Jurkat, Clone E6-1 (cell line): ENCODE measurements around the gene RNASEH2B.

Source experiments
- DNase-seq: peaks from one replicate; pipeline ENCODE4 v3.0.0-alpha.2; 2011; ENCODE audit warnings: low read depth, low spot score
- H3K4me3 ChIP-seq: 2 replicates; pipeline ENCODE4 v1.5.1; 2011; ENCODE audit warnings: mild to moderate bottlenecking, low read length, control low read depth, moderate library complexity

The RNASEH2B gene

DNA sequence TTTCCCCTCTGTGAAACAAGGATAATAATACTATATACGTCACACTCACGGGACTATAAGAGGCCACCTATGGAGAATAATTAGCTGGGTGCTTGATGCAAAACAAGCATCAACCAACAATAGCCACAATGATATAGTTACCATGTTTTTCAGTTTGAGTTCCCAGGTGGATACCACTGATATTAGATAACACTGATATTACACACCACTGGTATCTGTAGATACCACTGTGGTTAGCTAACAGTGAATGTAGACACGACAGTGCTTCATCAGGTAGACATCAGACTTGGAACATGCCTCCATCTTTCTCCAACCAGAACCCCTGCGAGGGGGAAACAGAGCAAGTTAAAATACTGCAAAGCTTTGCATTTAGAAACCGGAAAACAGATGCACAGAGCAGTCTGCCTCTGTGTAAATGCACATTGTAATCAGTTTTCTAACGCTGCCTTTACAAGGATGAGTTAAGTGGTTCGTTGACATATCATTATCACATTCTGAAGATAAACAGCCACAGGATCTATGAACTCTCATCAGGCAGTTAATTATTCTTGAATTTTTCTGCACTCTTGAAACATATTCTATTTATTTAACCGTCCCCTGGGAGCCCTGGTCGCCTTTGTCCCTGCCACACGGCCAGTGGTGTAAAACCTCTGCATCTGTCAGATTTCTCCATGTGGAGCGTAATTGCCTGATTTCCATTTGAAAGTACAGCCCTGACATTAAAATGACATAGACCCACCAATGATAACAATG, 80.7 kb downstream of the RNASEH2B start:
- no peak overlapping the region for H3K4me3 ChIP-seq
- peak; percentile 32 for DNase-seq

DNA sequence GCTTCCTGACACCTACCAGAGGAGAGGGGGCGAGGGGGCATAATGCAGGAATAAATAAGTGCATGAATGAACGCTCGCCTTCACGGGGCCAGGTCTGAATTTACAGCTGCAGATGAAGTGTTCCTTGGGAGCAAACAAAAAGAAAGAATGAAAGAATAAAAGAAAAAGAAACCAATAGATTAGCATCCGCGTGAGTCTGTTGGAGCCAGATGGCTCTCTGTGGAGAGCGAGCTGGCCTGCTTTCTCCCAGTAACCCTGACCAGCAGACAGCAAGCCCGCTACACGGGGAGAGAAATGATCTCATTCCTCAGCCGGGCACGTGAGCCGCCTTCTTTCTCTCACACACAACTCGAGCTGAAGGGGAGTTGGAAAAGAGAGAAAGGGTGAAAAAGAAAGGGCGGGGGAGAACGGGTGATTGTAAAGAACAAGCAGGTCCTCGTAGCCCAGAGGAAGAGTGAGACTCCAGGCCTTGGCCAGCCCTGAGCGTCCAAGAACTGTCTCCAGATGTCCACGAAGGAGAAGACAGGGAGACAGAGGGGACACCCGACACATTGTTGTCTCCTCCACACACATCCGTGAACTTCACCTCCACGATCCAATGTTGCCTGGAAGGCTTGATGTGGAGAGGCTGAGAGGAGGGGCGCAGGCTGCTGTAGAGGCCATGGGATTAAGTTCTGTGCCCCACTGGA, 81.4 kb downstream of the RNASEH2B start:
- no peak overlapping the region; the same call in 1 of the 2 replicates for H3K4me3 ChIP-seq
- DNase-seq = no peak

DNA sequence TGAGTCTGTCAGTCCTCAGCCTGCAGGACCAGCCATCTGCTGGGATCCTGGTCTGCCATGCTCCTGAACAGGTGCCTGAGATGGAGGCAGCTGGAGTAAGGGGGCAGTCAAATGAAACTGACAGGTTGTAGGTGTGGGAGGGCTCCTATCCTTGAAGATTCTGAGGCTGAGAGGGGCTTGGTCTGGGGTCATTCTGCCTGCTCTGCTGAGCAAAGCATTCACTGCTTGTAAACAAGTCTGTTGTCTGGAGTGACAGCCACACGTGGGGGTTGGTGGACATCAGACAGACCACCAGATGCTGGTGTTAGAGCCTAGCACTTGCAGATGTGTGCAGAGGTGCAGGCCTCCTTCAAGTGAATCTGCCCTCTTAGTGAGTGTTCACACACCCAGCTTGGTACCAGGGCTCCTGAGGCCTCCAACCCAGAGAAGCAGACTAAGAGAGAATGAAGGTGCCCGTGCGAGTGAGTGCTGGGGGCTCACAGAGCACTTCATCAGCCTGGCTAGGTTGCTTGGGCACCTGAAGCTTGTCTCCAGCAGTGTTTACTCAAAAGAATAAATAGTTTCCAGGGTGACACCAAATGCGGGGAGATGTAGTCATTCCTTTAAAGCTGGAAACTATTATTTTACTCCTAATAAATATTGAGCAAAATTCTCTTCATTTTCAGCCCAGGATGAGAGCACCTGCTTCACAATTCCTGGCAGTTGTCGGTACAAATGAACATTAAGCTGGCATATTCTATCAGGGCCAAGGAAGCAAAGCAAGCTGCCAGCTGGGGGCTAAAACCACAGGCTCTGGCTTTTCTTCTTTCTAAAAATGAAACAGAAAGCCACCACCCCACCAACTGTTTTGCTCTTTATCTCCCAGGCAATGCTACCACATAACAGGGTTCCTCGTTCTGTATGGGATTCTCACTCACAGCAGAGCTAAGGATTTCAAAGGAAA, 82.3 kb downstream of the RNASEH2B start:
- H3K4me3 ChIP-seq = peak overlapping the region; percentile 19
- DNase-seq = peak; percentile 94

DNA sequence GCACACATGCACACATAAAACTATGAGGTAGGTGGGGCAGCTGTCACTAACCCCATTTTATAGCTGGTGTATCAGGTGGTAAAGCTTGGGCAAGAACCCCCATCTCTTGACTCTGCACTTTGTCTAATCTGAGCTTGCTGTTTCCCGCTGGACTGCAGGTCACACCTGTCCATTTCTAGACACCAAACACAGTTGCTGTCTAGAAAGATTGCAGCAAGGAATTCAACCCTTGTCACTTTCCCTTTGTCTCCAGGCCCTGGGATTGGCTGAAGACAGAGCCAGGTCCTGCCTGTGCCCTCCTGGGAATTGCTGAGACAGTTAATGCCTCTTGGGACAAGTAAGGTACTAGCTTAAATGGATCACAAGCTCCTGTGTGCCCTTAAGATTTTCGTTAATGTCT, 83.8 kb downstream of the RNASEH2B start:
- no peak overlapping the region for H3K4me3 ChIP-seq
- DNase-seq = no peak

DNA sequence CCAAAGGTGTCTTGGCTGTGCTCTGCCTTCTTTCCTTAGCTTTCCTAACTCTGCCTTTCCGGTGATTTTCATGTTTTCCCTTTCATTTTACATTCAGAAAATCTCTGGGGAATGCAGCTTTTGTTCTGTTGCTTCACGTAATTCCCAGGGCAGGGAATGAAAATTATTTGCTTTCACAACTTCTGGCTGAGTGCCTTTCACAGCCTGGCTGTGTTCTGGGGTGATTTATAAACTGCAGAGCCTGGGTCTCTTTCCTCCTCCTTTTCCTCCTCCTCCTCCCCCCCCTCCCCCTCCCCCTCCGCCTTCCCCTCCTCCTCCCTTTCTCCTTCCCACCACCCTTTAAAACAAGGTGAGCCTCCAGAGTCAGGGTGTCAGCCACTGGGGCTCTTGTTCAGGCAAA, 84.3 kb downstream of the RNASEH2B start:
- no peak overlapping the region for H3K4me3 ChIP-seq
- no peak for DNase-seq

DNA sequence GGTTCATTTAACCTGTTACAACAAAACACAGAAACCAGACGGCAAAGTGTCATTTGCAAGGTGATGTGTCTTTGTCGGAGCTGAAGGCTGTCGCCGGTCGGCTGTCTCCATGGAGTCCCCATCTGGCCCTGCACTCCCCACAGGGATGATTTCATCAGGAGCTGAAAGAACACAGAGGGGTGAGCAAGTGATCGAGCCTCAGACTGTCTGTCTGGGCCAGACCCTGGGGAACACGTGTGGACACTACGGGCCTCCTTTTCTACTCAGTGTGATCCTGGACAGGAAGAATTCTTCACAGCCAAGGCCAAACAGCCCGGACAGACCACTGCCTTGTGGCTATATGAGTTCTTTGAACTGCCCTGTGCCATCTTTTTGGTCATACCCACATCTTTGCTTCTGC, 85.1 kb downstream of the RNASEH2B start:
- DNase-seq = no peak
- H3K4me3 ChIP-seq = no peak overlapping the region

DNA sequence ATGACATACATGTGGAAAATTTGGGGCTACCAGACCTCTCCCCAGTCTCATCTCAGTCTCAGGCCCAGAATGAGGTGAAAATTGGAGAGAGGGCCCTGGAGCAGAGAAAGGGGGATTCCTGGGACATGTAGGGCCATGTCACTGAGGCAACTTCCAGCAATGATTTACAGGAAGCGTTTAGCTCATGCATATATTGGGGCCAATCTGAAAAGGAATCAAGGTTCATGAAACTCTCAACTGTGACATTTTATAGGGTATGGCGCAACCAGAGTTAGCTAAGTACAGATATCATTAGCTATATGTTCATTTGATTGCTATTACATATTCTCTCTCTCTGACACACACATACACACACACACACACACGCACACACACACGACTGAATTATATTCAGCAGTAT, 86.3 kb downstream of the RNASEH2B start:
- H3K4me3 ChIP-seq = no peak overlapping the region
- no peak for DNase-seq

DNA sequence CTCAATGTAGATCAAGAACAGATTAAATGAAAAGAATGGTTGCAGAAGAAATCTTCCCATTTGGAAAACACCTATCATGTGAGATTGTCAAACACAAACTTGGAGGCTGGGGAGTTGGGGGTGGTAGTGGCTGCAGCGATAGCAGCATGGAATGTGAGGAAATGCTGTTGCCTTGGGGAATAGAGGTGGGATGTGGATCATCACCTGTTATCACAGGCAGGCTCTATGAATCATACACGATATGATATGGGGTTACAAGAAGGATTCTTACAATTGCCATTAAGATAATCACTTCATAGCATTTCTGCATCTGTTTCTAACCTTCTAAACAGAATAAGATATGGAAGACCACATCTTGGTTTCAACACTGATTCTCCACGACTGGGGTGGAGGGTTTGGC, 88.7 kb downstream of the RNASEH2B start:
- DNase-seq = no peak
- no peak overlapping the region for H3K4me3 ChIP-seq

DNA sequence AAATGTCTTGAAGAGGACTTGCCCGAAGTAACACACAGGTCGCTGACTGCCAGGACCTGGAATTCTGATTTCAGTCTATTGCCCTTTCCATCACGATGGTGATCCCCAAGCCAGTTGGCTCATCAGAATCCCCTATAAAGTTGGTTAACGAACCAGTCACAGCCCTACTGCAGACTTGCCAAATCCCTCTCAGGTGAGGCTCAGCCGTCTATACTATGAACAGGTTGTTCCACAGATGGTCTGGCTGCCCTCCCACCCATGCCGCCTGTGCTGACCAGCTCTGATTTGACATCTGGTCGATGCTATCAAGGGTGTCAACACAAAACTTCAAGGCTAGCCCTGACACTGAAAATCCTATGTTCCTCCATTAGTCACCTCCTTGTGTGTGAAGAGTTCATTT, 90.0 kb downstream of the RNASEH2B start:
- no peak overlapping the region for H3K4me3 ChIP-seq
- DNase-seq = no peak

DNA sequence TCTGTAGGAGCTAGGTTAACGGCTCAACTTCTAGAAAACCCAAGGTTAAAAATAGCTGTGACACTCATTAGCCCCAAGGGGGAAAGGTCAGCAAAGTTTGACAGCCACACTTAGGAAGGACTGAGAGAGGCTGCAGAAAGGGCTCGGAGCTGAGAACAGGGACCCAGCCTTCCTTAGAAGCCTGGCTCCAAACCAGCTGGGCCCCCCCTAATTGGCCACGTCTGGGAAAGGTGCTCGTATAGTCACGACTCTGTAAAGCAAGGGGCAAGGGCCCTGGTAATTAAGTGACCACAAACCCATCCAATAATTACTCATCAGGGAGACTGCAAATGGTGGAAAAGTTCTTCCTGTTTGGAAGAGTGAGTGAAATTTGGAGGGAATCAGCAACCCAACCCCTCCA, 90.5 kb downstream of the RNASEH2B start:
- H3K4me3 ChIP-seq = no peak overlapping the region
- no peak for DNase-seq

DNA sequence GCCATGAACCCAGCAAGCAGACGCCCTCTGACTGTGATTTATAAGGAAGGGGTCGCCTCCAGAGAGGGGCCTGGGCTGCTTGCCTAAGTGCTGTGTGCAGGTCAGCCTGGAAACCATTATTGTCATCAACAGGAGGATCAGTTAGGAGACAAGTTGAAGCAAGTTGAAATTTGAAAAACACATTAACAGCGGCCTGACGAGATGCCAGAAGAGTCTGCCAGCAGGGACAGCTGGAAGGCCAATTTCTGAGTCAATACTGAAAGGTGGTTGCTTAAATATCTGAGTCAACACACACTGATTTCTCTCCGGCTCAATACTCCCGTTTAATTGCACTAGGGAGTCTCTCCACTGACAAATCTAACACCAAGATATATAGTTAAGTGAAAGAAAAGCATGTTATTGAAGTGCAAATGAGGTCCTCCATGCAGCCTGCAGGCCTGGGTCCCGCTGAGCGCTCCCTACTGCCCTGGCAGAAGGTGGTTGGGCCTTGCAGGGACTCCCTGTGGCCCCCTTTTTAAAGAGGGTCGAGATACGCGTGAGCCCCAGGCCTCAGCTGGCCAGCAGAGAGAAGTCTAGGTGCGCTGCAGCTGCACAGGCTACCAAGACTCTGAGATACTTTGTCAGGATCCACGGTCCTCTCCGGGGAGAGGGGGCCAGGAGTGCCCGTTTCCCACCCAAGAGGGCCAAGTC, 91.1 kb downstream of the RNASEH2B start:
- no peak overlapping the region for H3K4me3 ChIP-seq
- no peak for DNase-seq

DNA sequence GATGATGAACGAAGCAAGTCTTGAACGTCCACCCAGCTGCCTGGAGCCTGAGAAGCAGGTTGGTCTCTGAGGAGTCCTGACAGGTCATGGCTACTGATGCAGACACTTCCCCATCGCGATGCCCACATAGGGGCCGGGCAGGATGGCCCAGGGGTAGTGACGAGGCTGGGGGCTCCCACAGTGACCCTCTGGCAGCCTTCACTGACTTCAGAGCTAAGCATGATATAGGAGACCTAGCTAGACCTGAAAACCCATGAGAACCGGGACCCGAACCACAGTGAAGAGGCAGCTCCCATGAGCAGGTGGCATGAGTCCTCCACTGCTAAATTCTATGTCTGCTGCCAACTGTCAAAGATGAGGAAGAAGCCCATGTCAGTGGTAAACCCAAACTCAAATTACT, 91.7 kb downstream of the RNASEH2B start:
- DNase-seq = no peak
- no peak overlapping the region for H3K4me3 ChIP-seq

DNA sequence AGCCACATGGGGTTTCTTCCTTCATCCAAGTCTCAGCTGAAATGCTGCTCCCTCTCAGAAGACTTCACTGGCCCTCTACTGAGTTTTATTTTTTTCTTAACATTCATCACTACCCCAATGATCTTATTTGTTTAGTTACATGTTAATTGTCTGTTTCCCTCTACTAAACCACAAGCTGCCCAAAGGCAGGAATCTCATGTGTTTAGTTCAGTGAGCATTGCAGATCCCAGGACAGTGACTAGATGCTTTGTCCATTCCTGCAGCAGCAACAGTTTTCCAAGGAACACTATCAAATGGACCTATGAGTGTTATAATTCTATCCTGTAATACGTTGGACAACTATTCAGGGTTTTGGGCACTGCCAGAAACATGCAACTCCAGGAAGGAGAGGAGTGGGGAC, 93.1 kb downstream of the RNASEH2B start:
- no peak for DNase-seq

DNA sequence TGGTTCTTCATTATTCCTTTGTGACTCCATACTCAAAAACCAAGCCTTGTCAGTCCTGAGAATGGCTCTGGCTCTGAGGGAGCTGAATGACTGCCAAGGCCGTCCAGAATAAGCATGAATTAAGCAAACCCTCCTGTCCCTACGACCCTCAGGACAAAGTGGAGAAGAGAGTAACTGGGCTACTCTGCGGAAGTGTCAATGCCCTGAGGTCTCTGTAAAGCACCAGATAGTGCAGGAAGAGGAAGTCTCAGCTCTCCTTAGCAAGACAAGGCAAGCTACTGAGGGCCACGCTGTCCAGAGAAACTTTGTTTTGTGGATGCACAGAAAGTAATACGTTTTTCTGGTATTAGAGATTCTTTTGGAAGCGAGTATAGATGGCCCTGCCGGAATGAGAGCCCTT, 94.1 kb downstream of the RNASEH2B start:
- DNase-seq = no peak
- H3K4me3 ChIP-seq = no peak overlapping the region

More for the DNA sequence above, 93.1 kb downstream of the RNASEH2B start:
- no peak overlapping the region for H3K4me3 ChIP-seq

DNA sequence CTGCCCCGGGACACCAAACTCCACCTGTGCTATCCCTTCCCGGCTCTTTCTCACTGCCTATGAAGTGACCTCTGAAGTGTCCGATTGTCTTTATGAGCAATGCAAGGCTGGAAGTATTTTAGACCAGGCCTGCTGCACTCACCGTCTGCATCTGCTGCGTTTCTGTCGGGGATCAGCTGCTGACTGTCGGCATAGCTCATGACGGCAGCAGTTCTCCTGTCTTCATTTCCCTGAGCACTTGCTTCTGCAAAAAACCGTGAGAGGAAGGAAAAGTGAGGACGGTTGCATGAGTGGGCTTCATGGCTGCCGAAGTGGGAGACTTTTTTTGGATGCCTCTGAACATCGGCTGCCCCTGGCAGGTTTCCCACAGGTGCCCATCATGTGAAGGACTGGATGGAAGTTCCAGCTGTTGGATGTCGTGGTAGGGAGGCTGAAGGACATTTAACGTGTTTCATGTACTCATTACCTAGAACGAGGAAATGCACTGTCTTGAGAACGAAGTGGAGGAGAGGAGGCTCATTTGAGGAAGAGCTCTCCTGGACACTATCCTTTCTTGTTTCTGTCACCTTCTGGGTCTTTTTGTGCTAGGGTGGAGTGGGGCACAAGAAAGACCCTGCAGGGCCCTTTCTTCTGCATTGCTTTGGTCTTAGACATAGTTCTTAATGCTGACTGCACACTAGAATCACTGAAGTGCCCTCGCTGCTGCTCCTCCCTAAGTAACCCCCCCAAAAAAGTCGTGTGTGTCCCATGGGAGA, 94.7 kb downstream of the RNASEH2B start:
- no peak for DNase-seq
- no peak overlapping the region for H3K4me3 ChIP-seq

DNA sequence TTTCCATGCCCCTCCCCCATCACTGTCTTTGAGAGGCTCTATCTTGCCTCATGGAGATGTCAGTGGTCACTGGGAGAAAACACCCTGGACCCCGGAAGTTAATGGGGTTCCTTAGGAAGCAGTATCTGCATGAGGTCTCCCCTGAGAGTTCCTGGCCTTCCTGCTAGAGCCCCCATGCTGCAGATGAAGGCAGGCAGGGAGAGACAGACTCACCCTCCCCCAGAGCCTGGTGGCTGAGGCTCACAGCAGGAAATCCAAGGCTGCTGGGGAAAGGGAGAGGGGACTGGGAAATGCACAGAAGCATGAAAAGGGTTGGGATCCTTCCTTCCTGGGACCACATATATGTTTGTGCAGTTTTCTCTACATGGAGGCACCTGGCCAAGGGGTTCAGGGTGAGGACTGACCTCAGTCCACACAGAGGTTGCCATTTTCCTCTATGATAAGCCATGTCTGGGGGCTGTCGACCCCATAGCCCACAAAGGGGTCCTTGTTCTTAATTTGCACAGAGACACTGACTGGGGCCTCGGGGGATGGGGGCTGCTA, 95.4 kb downstream of the RNASEH2B start:
- H3K4me3 ChIP-seq = no peak overlapping the region
- DNase-seq = no peak

DNA sequence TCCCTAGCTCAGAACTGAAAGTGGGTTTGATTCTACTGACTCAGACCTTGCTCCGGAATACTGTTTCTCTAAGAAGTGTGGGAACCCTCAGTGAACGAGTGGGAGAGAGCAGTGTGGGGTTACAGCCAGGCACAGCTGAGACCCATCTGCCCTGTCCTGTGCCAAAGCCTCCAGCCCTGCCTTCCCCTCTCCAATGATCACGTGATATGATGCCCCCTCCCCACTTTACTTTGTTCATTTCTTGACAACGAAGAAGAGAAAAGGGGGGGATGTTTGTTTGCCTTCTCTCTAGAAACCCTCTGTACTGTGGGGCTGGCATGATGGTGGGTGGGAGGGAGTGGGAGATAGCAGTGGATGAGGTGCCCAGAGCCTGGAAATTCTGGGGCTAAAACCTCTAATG, 96.0 kb downstream of the RNASEH2B start:
- DNase-seq = no peak
- H3K4me3 ChIP-seq = no peak overlapping the region
